Effector memory CD4-positive, alpha-beta T cell (primary cell): ENCODE results near the gene CEP192.

Experiments used
- DNase-seq, 3 donors: peaks; one replicate each; pipeline ENCODE4 v3.0.0-alpha.2; 2020
- H3K27ac ChIP-seq: 2 replicates; pipeline ENCODE4 v1.7.0; 2013; ENCODE audit warnings: mild to moderate bottlenecking, low read length, moderate library complexity; ENCODE audit not compliant: insufficient read depth, poor library complexity, severe bottlenecking
- H3K27me3 ChIP-seq: replicated peaks from 2 replicates; pipeline ENCODE4 v1.7.0; 2013; ENCODE audit warnings: mild to moderate bottlenecking, low read length; ENCODE audit not compliant: insufficient read depth, control insufficient read depth, poor library complexity, severe bottlenecking
- H3K36me3 ChIP-seq: 2 replicates; pipeline ENCODE4 v1.7.0; 2013; ENCODE audit warnings: mild to moderate bottlenecking, low read length, moderate library complexity; ENCODE audit not compliant: control insufficient read depth, insufficient read depth
- H3K4me1 ChIP-seq: 2 replicates; pipeline ENCODE4 v1.7.0; 2013; ENCODE audit warnings: low read length, mild to moderate bottlenecking; ENCODE audit not compliant: control insufficient read depth, insufficient read depth, poor library complexity, severe bottlenecking
- H3K4me3 ChIP-seq: 2 replicates; pipeline ENCODE4 v1.7.0; 2013; ENCODE audit warnings: low read length, low read depth, mild to moderate bottlenecking; ENCODE audit not compliant: insufficient read depth, poor library complexity, severe bottlenecking
- H3K9me3 ChIP-seq: 2 replicates; pipeline ENCODE4 v1.7.0; 2013; ENCODE audit warnings: mild to moderate bottlenecking, low read length, moderate library complexity; ENCODE audit not compliant: control insufficient read depth

Gene CEP192

DNA sequence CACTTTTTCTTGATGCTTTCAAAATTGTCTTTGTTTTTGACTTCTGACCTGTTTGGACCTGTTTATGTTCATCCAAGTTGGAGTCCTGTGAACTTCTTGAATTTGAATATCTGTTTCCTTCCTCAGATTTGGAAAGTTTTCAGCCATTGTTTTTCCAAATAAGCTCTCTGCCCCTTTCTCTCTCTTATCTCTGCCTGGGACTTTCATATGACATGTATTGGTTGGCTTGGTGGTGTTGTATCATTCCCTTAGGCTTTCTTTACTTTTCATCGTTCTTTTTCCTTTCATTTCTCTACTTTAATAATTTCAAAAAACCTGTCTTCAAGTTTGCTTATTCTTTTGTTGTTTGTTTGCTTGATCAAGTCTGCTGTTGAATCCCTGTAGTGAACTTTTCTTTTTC is 167.3 kb downstream of the CEP192 start:
- Histone ChIP-seq H3K4me1 (no peaks in the 10 kb centered on the region), H3K27ac (no peak overlapping the region)

DNA sequence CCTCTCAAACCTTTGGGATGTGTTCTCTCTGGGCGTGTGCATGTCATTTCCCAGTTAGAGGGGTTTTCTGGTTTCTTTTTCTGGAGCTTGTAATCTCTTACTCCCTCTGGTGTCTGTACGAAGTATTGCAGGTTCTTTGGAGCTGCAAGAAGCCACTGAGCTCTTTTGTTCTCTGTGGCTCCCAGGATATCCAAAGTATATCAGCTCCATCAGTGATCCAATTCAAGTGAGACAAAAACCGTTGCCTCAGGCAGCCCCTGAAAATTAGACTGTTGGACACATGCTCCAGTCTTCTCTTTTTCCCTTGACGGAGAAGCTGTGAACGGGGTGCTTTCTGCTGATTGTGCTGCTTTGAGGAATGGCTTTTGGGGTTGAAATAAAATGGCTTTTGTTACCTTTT is 168.4 kb downstream of the CEP192 start:
- DNase-seq = peak in 1 of 3 donors; percentile 13
- Histone ChIP-seq H3K4me3 (no peak overlapping the region), H3K27me3 (no peaks in the 10 kb centered on the region), H3K36me3 (no peaks in the 10 kb centered on the region), H3K9me3 (no peaks in the 10 kb centered on the region), H3K4me1 (no peaks in the 10 kb centered on the region), H3K27ac (no peak overlapping the region)

More for the DNA sequence above, 167.3 kb downstream of the CEP192 start:
- no peaks in the 10 kb centered on the region for H3K36me3 ChIP-seq
- no peaks in the 10 kb centered on the region for H3K27me3 ChIP-seq
- no peak for DNase-seq
- H3K9me3 ChIP-seq = no peaks in the 10 kb centered on the region
- no peak overlapping the region for H3K4me3 ChIP-seq

DNA sequence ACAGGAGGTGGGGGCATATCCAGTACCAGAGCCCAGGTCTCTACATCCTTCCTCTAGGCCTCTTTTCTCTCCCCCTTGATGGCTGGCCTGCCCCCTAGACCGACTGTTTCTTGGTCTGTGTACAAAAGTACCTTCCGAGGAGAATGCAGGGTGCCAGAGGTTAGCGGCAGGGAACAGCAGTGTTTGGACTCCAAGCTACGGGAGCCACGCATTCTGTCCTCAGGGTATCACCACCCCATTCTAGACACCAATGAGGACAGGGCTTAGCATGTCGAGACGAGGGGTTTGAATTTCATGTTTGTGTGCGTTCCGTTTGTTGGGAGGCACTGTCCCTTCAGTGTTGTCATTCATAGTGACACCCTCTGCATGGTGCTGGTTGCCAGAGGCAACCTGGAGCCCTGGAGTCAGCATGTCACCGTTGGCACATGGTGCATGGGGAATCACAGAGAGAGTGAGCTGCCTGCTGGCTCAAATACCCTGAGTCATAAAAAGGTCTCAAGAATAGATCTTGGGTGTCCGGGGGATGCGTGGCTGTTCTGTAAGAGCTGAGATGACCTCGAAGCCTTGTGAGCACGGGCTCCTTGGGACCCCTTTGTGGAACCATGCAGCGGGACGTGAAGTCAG is 170.2 kb downstream of the CEP192 start:
- H3K9me3 ChIP-seq = no peaks in the 10 kb centered on the region
- no peak for DNase-seq
- no peak overlapping the region for H3K4me3 ChIP-seq
- no peaks in the 10 kb centered on the region for H3K27me3 ChIP-seq
- no peak overlapping the region for H3K27ac ChIP-seq
- H3K4me1 ChIP-seq = no peaks in the 10 kb centered on the region
- no peaks in the 10 kb centered on the region for H3K36me3 ChIP-seq

DNA sequence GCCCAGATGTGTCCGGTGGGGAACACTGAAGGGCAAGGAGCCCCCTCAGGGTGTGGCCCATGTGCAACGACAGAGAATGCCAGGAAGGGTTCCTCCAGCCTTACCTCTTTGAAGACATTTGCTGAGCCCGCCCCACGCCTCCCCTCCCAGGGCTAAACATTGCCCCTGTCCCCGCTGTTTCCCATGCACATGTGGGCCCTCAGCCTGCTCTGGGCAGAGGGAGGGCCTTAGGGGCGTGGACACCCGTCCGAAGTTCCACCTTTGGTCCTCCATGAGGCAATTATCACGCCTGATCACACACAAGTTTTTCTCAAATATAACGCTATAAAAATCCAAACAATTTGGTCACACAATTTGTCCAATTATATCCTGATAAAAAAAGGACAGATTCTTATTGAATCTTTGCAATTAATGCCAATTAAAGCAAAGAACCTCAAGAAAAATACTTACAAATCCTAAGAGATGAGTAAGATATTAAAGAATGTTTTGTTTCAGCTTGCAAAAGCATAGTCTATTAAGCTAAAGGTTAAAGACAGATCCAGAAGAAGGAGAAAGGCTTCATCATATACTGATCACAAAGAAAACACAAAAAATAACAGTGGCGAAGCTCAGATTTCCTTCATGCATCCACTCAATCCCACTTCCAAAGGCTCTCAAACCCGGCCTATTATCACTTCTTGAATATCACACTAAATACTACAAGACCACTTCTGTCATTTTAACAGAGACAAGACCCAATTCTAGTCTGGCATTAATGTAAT is 172.2 kb downstream of the CEP192 start:
- Histone ChIP-seq H3K9me3 (no peaks in the 10 kb centered on the region), H3K4me3 (no peak overlapping the region), H3K27ac (no peak overlapping the region), H3K4me1 (no peaks in the 10 kb centered on the region), H3K36me3 (no peaks in the 10 kb centered on the region), H3K27me3 (no peaks in the 10 kb centered on the region)
- DNase-seq = no peak

DNA sequence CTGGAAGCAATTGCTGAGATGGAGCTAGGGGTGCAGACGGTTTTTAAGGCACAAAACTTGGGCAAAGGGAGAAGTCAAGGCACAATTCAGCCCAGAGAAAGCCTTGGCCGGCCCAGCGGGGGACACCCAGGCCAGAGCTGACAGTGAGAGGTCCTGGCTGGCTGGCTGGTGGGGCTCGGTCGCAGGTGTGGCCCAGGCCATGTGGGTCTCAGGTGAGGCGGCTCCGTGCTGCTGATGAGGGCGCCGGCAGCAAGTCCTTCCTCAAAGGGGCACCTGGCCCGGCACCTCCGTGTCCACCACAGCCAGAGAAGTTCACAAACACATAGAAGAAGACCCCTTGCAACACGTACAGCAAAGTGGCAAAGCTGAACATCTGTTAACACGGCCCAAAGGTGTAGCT is 173.2 kb downstream of the CEP192 start:
- Histone ChIP-seq H3K4me3 (no peak overlapping the region), H3K9me3 (no peaks in the 10 kb centered on the region), H3K36me3 (no peaks in the 10 kb centered on the region), H3K4me1 (no peaks in the 10 kb centered on the region), H3K27me3 (no peaks in the 10 kb centered on the region), H3K27ac (no peak overlapping the region)
- no peak for DNase-seq

DNA sequence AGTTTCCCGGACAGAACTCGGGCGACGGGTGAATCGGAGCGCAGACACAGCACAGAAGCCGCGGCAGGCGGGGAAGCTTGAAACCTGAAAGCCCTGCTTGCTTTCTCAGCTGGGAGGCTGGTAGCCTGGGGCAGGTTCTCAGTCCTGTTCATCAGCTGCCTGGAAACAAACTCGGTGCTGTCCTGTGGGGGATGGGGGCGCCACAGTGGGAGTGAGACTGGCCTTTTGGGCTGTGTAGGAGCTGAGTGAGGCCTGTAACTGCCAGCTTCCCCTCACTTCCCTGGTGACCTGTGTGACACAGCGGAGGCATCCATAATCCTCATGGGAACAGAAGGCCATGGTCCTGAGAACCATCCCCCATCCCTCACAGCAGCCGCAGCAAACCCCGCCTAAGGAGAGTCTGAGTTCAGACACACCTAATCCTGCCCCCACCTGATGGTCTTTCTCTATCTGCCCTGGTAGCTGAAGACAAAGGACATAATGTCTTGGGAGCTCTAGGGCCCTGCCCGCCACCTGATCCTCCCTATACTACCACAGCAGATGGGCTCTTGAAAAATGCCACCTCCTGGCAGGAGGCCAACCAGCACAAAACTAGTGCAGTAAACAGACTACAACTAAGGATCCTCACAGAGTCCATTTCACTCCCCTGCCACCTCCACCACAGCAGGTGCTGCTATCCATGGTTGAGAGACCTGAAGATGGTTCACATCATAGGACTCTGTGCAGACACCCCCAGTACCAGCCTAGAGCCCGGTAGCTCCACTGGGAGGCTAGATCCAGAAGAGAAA is 174.7 kb downstream of the CEP192 start:
- DNase-seq = no peak
- H3K4me1 ChIP-seq = no peaks in the 10 kb centered on the region
- no peak overlapping the region for H3K4me3 ChIP-seq
- no peak overlapping the region for H3K27ac ChIP-seq
- no peaks in the 10 kb centered on the region for H3K9me3 ChIP-seq
- H3K27me3 ChIP-seq = no peaks in the 10 kb centered on the region
- H3K36me3 ChIP-seq = no peaks in the 10 kb centered on the region

DNA sequence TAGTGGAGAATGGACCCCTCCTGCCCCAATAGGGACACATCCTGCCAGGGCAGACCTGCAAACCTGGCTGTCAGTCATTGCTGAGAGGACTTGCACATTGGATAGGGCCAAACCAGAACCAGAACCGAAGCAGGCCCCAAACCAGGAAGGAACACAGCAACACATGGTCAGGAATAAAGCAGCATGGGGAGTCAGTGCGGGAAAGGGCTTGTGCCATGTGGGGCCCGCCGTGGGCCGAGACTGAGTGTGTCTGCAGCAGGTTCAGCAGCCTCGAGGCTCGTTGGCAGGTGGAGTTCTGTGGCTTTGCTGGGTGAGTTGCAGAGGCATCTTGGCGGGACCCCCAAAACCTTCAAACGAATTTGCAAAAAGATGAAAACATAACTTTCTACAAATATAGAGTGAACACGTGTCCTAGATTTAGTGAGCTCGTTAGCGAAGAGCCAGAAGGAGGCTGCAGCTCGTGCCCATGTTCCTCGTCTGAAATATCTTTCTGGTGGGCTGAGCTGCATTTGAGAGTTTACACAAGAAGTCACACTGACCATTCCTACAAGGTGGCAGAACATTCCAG is 182.5 kb downstream of the CEP192 start:
- Histone ChIP-seq H3K27ac (no peak overlapping the region), H3K4me1 (no peaks in the 10 kb centered on the region), H3K27me3 (no peaks in the 10 kb centered on the region), H3K36me3 (no peaks in the 10 kb centered on the region), H3K4me3 (no peak overlapping the region), H3K9me3 (no peaks in the 10 kb centered on the region)
- DNase-seq = no peak
